IPS DF 4.7 (cell line): ENCODE results near the gene PMEL.

Experiments used
- DNase-seq: peaks from one replicate; pipeline ENCODE4 v3.0.0-alpha.2; 2013; ENCODE audit warnings: low spot score; ENCODE audit errors: extremely low read depth

PMEL gene

DNA sequence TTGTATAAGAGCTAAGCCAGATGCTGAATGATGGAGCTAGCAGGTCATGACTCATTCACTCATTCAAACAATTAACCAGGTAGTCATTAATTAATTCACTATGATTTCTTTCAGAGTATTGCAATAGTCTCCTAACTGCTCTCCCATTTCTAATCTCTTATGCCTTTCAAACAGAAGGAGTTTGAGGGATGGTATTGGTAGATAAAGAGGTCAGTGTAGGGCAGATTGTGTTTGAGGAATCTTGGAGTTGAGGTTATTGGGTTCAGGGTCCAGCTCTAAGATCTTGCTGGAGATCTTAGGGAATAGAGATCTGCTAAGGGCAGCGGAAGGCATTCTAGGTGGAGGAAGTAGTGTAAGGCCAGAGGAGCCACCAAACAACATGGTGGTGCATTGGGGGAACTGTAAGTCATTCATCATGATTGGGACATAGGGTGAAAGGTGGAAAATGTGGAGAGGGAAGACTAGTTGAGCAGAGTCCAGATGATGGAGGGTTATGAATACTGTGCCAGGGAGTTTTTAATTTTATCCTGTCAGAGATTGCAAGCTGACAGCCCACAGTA lies 23.2 kb downstream of the PMEL start:
- no peak for DNase-seq

DNA sequence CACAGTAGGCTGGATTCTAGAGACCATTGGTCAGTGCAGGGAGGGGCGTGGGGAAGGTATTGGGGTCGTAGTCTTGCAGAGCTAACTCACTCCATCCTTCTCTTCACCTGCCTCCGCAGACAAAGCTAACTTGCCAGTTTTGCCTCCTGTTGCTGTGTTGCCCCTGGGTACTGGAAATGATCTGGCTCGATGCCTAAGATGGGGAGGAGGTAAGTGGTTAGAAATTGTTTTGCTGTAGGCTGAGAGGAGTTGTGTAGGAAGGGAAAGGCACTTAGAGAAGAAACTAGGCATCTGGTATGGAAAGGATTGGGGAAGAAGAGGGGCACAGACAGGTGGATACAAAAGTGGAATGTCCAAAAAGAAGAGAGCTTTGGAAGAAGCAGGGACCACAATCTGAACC lies 23.8 kb downstream of the PMEL start:
- DNase-seq = no peak

DNA sequence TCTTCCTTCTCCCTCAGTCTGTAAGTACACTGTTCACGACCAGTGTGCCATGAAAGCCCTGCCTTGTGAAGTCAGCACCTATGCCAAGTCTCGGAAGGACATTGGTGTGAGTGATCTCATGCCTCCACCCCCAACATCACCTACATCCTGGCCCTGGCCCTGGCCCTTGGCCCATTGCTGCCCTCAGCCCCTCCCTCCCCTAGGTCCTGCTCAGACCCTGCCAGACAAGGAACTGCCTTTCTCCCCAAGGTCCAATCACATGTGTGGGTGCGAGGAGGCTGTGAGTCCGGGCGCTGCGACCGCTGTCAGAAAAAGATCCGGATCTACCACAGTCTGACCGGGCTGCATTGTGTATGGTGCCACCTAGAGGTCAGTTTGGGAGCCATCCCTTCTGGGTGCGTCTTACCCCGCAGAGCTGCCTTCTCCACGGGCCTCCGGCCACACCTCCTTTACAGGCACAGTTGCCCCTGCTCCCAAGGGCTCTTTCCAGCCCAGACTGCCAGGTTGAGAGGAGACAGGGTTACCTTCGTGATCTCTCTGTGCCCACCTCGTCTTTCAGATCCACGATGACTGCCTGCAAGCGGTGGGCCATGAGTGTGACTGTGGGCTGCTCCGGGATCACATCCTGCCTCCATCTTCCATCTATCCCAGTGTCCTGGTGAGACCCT lies 25.6 kb downstream of the PMEL start:
- peak; percentile 89 for DNase-seq

DNA sequence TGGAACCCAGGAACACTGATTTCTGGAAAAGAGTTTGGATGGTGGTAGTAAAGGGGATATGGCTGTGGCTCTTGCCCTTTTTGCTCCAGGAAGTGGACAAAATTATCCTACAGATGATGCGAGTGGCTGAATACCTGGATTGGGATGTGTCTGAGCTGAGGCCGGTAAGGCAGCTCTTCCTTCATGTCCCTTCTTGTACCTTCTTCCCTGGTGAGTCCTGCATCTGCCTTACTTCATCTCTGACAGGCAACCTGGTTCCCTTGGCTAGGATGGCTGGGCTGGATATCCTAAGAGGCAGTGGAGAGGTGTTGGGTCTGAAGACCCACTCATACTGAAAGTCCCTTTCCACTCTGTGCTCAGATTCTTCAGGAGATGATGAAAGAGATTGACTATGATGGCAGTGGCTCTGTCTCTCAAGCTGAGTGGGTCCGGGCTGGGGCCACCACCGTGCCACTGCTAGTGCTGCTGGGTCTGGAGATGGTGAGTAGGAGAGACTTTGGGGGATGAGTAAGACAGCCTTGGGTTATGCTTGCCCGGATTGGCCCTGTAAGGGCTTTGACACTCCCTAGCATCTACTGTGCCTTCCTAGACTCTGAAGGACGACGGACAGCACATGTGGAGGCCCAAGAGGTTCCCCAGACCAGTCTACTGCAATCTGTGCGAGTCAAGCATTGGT lies 26.9 kb downstream of the PMEL start:
- no peak for DNase-seq

DNA sequence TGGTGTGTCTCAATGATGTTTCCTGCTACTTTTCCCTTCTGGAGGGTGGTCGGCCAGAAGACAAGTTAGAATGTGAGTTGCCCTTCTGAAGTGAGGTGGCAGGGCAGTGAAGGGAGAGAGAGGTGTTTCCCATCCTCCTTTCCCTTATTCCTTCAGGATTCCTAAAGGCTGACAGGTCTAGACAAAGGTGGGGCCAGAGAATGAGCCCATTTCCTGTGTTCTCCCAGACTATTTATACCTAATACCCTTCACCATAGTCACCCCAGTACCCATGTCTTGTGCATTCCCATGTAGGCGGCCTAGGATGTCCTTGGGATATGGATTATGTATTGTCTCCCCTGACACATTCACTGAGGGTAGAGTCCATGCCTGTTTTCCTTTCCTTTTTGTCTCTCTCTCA lies 27.9 kb downstream of the PMEL start:
- no peak for DNase-seq

DNA sequence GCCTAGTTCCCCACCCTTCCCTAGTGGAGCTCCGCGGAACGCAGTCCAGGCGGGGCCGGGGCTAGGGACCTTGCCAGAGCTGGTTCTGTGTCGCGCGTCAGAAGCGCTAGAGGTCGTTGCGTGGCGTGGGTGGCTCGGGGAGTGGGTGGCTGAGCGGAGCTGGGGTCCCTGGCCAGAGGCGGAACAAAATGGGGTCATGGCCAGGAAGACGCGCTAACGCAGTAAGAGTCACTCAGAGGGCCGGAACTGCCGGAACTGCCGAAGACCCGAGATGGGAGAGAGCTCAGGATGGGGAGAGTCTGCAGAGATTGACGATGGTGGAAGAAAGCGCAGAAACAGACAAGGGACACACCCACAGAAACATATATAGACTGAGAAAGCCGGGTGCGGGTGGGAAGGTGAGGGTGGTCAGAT lies 30.1 kb downstream of the PMEL start:
- DNase-seq = no peak

DNA sequence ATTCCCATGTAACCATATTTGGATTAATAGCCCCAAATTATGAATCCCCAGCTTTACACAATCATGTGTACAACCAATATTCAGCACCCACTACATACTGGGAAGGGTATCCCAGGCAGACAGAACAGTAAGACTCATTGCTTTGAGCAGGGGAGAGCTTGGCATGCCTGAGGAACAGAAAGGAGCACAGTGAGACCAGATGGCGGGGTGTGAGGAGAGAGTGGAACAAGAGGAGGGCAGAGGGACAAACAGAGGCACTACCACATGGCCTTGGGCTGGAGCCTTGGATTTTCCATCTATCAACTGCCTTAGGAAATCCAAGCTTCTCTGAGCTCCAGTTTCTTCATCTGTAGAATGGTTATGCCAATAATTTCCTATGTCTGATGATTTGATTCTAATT lies 31.1 kb downstream of the PMEL start:
- DNase-seq = no peak

DNA sequence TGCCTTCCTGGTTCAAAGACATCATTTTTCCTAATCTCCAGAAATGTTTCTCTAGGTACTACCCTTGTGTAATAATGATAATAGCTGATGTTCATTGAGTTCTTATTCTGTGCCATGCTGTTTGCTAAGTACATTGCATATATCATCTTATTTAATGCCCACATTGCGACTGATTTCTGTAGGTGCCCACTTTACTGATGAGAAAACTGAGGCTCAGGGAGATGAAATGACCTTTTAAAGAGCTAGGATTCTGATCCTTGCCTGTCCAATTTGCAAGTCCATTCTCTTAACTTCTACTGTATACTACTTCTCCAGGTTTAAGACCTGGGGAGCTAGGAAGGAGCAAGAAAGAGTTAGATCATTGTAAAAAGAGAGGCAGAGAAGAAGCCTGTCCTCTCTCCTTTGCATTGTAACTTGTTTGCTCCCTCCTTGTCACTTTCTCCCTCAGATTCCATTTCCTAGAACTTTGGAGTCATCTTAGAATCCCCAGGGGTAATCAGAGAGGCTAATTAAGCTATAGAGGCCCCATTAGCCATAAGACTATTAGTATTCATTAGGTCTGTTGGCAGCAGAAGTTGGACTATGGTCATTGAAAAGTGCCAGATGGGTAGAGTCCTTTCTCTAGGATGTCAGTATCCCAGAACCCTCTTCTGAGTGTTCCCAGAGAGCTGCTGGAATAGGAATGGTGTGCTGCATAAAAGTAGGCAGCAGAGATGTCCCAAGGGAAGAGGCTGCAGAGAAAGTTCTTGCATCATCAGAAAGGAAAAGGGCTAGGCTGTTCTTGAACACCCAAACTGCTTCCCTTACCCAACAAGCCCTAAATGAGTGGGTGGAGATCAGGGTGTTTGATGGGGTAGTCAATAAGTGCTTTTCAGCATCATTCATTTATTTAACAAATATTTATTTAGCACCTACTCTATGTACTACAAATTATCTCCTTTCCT lies 31.8 kb downstream of the PMEL start:
- DNase-seq = no peak

DNA sequence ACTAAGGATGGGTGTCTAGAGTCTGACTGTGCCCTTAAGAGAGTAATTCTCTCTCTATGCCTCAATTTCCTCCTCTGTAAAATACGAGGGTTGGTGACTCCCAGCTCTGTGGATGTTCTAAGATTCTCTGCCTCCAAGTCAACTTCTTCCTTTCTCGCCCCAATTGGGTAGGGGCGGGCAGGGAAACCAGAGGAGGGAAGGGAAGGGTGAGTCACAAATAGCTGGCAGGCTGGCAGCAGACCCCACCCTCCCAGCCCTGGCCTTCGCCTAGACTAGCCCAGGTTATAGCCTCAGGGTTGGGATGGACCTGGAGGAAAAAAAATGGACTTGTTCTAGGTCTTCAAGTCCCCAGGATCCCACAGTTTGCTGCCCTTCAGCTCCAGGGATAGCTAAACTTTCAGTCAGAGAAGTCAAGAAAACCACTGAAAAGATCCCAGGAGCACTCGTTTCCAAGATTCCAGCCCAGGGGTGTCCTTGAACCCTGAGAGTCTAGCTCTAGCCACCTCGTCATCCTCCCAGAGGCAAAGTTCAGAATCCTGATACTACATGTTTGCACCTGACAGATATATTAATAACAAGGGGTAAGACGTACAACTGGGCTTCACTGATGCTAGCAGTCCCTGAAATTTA lies 32.6 kb downstream of the PMEL start:
- DNase-seq = no peak

DNA sequence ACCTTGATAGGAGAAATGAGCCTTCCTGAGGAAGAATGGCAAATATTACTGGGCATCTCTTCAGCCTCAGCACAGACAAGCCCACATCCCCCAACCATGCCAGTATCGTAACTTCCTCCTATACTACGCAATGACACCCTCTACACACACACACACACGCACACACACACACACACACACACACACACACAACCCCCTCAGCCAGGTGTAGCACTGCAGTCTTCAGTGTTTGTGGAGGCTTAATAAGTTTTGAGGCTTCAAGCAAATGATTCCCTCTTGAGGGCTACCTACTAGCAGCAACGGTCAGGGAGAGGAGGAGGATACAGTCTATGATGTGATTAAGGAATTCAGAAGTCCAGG lies 33.3 kb downstream of the PMEL start:
- no peak for DNase-seq

DNA sequence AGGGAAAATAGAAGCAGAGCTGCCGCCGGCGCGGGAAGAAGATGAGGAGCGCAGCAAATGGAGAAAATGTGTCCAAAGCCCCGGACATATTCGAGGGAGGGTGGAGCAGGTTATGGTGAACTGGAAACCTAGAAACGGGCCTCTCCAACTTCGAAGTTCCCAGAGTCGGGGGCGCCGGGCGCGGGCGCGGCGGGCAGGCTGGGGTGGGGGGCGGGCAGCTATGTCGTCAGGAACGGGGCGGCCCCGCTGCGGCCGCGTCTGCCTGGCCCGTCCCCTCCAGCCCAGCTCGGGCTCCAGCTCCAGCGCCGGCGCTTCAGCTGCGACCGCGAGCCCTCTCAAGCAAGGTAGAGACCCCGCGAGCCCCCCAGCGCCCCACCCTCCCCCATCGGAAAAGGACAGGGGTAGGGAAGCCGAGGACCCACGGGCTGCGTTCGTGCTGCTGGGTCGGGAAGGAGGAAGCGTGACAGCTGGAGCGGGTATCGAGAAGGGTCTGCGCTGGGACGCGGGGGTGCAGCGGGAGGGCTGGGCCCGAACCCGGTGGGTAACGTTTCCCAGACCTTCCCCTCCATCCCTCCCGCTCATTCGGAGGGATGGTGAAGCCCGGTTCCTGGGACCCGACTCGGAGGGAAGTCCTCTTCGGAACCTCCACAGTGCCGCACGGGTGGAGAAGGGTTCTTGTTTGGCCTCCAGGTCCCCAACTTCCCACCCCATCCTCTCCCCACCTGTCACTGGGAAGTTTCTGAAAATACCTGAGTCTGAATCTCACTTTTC lies 33.9 kb downstream of the PMEL start:
- no peak for DNase-seq

DNA sequence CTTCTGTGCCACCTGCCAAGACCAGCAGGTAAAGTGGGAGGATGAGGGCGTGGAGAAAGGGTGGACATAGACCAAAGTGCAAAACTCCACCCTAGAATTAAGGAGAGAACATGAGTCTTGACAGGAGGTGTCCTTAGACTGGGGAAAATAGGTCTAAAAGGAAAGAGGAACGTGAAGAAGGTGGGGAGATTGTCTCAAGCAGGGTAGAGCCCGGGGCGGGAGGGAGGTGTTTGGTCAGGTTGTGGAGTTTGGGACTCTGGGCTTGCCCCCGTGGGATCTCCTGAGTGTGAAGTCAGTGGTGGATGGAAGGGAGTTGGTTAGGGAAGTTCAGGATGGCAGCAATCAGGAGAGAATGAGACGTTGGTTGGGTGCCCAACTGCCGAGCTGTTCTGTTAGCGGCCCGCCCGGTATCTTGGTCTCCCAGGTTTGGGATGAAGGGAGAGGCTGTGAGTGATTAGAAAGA lies 34.5 kb downstream of the PMEL start:
- no peak for DNase-seq

DNA sequence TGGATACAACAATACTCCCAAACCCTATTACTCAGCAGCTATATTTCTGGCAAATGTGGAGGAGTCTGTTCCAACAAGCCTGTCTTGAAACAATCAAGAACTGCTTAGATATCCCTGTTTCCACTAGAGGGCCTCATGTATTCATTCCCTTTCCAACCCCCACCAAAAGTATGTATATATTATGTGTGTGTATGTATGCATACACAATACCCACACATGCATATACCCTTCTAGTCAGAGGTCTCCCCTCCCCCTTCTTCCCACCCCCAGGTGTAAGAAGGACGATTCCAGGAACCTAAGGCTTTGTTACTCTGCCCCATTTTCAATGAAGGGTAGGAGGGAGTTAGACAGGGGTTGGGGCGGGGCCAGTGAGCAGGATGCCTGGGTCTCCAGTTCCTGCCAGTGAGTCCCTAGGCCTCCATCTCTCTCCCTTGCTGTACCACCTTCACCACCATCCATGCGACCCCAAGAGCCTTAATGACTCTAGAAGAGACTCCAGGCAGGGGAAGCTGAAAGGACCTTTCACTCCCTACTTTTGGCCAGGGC lies 35.0 kb downstream of the PMEL start, which contains the start of gene DGKA:
DGKA (plus strand) TSS at position 392 of the 546 bp plus-strand sequence. CDS start 5,342 bp downstream, outside the sequence.
- no peak for DNase-seq

DNA sequence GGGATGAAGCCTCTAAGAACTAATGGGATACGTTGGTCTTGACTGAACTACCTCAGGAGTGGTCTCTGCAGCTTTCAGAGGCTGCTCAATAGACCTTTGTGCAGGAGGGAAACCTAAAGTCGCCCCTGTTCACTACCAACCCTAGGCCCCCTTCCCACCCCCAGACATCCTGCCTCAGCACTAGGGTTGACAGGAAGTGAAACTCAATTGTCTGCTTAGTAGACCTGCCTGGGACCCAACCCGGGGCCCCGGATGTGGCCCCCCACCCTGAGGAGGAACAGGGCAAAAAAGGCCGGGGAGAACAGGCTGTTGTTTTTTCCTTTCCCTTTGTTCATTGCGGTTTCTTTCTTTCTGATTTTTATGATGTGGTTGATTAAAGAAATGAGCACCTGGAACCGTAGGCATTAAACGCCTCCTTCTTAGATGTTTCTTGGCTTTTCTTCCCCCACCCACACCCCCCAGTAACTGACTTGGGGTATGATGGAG lies 36.5 kb downstream of the PMEL start:
- DNase-seq = no peak

DNA sequence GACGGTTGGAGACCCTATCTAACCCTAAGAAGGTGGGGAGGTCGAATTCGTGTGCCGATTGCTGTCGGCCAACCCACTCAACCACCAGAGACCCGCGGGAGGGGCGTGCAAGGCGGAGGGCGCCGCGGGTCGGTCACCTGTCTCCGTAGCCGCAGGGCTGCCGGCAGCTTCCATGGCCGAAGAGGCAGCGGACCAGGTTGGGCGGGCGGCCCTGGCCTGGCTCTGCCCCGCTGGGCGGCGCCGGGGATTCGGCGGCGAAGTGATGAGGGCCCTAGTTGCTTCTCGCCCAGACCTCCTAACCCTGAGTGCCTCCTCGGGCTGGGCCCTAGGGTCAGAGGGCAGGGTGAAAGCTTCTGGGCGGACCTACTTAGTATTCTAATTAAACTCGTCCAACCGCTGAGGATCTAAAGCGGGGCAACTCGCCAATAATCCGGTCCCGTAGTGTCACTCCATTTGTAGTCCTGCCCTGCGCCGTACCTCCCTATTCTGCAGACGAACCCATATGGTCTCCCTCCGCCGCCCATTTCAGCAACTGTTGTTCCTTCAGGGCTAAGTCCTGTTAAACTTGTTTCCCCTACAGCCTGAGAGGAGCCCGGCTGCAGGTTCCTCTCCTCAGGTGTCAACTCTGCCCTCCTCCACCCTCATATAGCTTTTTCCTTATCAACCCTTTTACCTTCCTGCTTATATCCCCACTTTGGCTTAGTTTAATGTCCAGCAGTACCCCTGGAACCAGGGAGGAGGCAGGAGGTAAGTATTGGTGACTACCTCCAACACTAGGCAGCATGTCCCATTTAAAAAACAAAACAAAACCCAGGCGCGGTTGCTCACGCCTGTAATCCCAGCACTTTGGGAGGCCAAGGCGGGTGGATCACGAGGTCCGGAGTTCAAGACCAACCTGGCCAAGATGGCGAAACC lies 38.0 kb downstream of the PMEL start, which contains the start of gene PYM1:
PYM1 (minus strand) TSS at position 307 of the 915 bp plus-strand sequence; CDS start at position 174, 133 bp downstream.
- DNase-seq = peak; percentile 86

DNA sequence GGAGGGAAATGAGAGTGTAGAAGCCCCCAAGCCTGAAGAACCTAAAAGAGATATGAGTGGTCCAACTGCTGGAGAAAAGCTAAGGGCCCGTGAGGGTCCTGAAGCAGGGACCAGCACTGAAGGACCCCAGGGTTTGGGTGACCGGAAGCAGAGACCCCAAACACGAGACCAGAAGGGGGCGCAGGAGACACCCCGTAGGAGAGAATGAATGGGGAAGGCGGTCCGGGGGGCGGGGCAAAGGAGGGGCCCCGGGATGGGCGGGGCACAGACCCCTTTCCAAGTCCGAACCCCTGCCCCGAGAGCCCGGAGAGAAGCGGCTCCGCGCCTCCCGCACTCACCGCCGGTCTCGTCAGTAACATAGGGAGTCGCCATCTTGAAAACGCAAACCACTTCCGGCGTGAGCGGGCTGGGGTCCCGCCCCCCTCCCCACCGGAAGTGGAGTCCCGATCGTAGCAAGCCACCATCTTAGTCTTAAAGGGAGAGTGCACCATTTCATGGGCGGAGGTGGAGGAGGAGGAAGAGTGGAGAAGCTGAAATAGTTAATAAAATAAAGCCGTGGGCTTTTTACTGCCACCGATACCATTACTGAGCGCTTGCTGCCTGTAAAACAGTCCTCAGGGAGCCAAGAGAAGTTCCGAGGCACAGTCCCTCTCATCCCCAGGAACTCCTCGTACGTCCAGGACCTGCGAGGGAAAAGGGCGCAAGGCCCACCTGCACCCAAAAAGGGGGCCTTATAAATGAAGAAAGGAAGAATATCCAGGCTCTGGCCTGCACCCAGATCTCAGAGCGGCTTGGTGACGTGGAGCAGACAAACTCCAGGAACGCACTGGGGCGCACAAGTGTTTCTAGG lies 38.9 kb downstream of the PMEL start:
- DNase-seq = peak; percentile 78

DNA sequence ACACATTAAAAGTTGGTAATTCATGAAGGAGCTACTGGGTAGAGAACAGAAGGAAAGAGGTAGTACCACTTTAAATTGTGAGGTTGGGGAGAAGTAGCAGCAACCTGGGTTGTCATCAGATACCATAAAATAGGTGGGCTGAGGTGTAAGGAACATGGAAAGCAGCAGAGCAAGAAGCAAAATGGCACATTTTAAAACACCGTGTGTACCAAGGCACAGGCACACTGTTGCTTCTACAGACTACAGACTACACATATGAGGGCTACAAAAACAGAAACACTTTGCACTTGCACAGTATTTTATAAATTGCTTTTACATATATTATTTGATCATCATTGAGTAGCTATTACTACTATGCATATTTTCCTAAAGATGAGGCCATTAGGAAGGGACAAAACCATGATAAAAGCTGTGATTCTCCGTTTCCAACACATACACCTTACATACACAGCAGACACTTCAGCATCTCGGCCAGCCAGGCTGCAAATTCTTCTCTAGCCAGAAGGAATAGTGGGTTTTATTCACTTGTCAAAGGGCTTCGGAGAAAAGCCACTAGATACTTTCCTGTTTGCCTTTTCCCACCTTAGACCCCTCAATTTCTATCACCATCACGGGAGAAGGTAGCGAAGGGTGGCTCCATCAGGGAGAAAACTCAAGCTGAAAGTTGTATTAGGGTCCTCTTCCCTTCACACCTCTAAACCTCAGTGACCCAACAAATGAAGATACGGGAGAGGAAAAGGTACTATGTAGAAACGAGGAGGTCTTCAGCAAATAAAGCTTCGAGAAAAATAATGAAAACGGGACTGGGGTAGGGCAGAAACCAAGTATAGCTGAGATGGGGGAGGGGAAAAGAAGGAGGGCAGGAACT lies 39.7 kb downstream of the PMEL start:
- DNase-seq = no peak
